HFFc6 (cell line): ENCODE results near the gene NMUR1. TPM values are rescaled to one million over a fixed set of nuclear protein-coding genes. Genes with fewer than 3 reads are reported as not detected.

ENCODE experiments used
- DNase-seq: peaks from one replicate; pipeline ENCODE4 v3.0.0-alpha.2; 2018
- H3K27ac Mint-ChIP-seq: 2 replicates; pipeline ENCODE4 v1.8.0; 2020; ENCODE audit warnings: mild to moderate bottlenecking, mixed read lengths
- H3K27me3 Mint-ChIP-seq: 2 replicates; pipeline ENCODE4 v1.8.0; 2021; ENCODE audit warnings: mild to moderate bottlenecking, moderate library complexity, mixed read lengths; ENCODE audit not compliant: insufficient read depth
- H3K36me3 Mint-ChIP-seq: 2 replicates; pipeline ENCODE4 v1.8.0; 2021; ENCODE audit warnings: low read depth, mixed read lengths
- H3K4me1 Mint-ChIP-seq: 2 replicates; pipeline ENCODE4 v1.8.0; 2020; ENCODE audit warnings: low read depth, mixed read lengths
- H3K4me3 Mint-ChIP-seq: 2 replicates; pipeline ENCODE4 v1.8.0; 2020; ENCODE audit warnings: mild to moderate bottlenecking, moderate library complexity, mixed read lengths
- H3K9me3 Mint-ChIP-seq: 2 replicates; pipeline ENCODE4 v1.8.0; 2020; ENCODE audit warnings: mild to moderate bottlenecking, mixed read lengths
- CTCF ChIP-seq: fragments of 200-600 bp; sonication (generic); IDR thresholded peaks from 2 replicates; pipeline ENCODE4 v1.5.0; 2021; ENCODE audit warnings: antibody characterized with exemption, mild to moderate bottlenecking
- total RNA-seq, 6 experiments: library from RNA; stranded (reverse); fragmentation: NEBNext Ultra II Directional; extraction: Animal tissue kit (Norgen Biotek cat#: 25700); gene quantifications; 2 replicates in 1 of 6; 3 replicates in 5 of 6; pipeline ENCODE4 v1.2.3, GENCODE V29; 2021

The NMUR1 gene
- total RNA-seq, 6 experiments from 2014 or later = not detected

GRCh38 chr2:231488331-231488730 lies 41.9 kb downstream of the NMUR1 start:
- Mint-ChIP-seq H3K9me3 (no peaks in the 10 kb centered on the region; the same call in 1 of the 2 replicates), H3K27ac (no peak overlapping the region), H3K4me1 (no peaks in the 10 kb centered on the region), H3K4me3 (no peak overlapping the region), H3K36me3 (no peaks in the 10 kb centered on the region), H3K27me3 (peaks cover 6% of the 10 kb centered on the region)
- TF ChIP-seq CTCF = no peak
- DNase-seq = no peak

- Mint-ChIP-seq H3K27ac (no peak overlapping the region), H3K36me3 (no peaks in the 10 kb centered on the region), H3K4me1 (no peaks in the 10 kb centered on the region), H3K27me3 (peaks cover 6% of the 10 kb centered on the region), H3K4me3 (no peak overlapping the region), H3K9me3 (no peaks in the 10 kb centered on the region; the same call in 1 of the 2 replicates)
- no peak for TF ChIP-seq CTCF
- no peak for DNase-seq
Measured at GRCh38 chr2:231486851-231487596, 43.2 kb downstream of the NMUR1 start.

GRCh38 chr2:231483398-231484329 lies 46.6 kb downstream of the NMUR1 start:
- DNase-seq = no peak
- Mint-ChIP-seq H3K4me1 (no peaks in the 10 kb centered on the region), H3K27me3 (peaks cover 9% of the 10 kb centered on the region), H3K36me3 (no peaks in the 10 kb centered on the region), H3K4me3 (peak overlapping the region; percentile 31; the same call in 1 of the 2 replicates), H3K27ac (peak overlapping the region; percentile 61; the same call in 1 of the 2 replicates), H3K9me3 (no peaks in the 10 kb centered on the region)
- TF ChIP-seq CTCF = no peak

GRCh38 chr2:231482806-231483391 lies 47.3 kb downstream of the NMUR1 start:
- Mint-ChIP-seq H3K4me3 (peak overlapping the region; percentile 31; the same call in 1 of the 2 replicates), H3K4me1 (no peaks in the 10 kb centered on the region), H3K27ac (peak overlapping the region; percentile 61; the same call in 1 of the 2 replicates), H3K27me3 (peaks cover 9% of the 10 kb centered on the region), H3K36me3 (no peaks in the 10 kb centered on the region), H3K9me3 (no peaks in the 10 kb centered on the region)
- peak; percentile 93 for TF ChIP-seq CTCF
- DNase-seq = peak; percentile 42

- H3K36me3 Mint-ChIP-seq = no peaks in the 10 kb centered on the region
- H3K27me3 Mint-ChIP-seq = peaks cover 6% of the 10 kb centered on the region; the same call in 1 of the 2 replicates
- no peak for TF ChIP-seq CTCF
- H3K4me1 Mint-ChIP-seq = no peaks in the 10 kb centered on the region
- no peaks in the 10 kb centered on the region for H3K9me3 Mint-ChIP-seq
- no peak overlapping the region for H3K27ac Mint-ChIP-seq
- DNase-seq = no peak
- no peak overlapping the region for H3K4me3 Mint-ChIP-seq
Measured at GRCh38 chr2:231480781-231481180, 49.5 kb downstream of the NMUR1 start.
